Liver (tissue), 9 donors: ENCODE measurements around the gene ARMH1. TPM values are rescaled to one million over a fixed set of nuclear protein-coding genes. Genes with fewer than 3 reads are reported as not detected.

Experiments used
- DNase-seq: peaks from one replicate; pipeline ENCODE4 v3.0.0-alpha.2; 2017; ENCODE audit warnings: low spot score
- H3K27ac ChIP-seq, 2 donors: one replicate each; pipeline ENCODE4 v1.7.0; 2013; ENCODE audit warnings: inconsistent platforms in 2 of 2, low read length in 2 of 2, control low read depth in 1 of 2, low read depth in 1 of 2, mild to moderate bottlenecking in 1 of 2
- H3K27me3 ChIP-seq, 4 donors: one replicate each; pipeline versions ENCODE4 v1.6.1 to v1.7.0; 2013; ENCODE audit warnings: low read length in 3 of 4, inconsistent platforms in 1 of 4, mild to moderate bottlenecking in 1 of 4, moderate library complexity in 1 of 4; ENCODE audit not compliant: control insufficient read depth in 4 of 4, insufficient read depth in 4 of 4
- H3K36me3 ChIP-seq, 4 donors: one replicate each; pipeline versions ENCODE4 v1.6.1 to v1.7.0; 2013; ENCODE audit warnings: low read length in 3 of 4, mild to moderate bottlenecking in 3 of 4, low read depth in 1 of 4, moderate library complexity in 1 of 4; ENCODE audit not compliant: control insufficient read depth in 4 of 4, insufficient read depth in 3 of 4
- H3K4me1 ChIP-seq, 4 donors: one replicate each; pipeline versions ENCODE4 v1.6.1 to v1.7.0; 2013; ENCODE audit warnings: low read length in 3 of 4, mild to moderate bottlenecking in 3 of 4, moderate library complexity in 1 of 4; ENCODE audit not compliant: control insufficient read depth in 4 of 4, insufficient read depth in 4 of 4
- H3K4me3 ChIP-seq, 3 donors: one replicate each; pipeline versions ENCODE4 v1.6.1 to v1.7.0; 2013; ENCODE audit warnings: low read length in 3 of 3, control low read depth in 1 of 3, low read depth in 1 of 3, mild to moderate bottlenecking in 1 of 3
- H3K9ac ChIP-seq, 2 donors: one replicate each; pipeline ENCODE4 v1.7.0; 2013; ENCODE audit warnings: low read length in 2 of 2, mild to moderate bottlenecking in 2 of 2, moderate library complexity in 2 of 2, control low read depth in 1 of 2, low read depth in 1 of 2
- H3K9me3 ChIP-seq, 4 donors: one replicate each; pipeline versions ENCODE4 v1.6.1 to v1.7.0; 2013; ENCODE audit warnings: low read length in 3 of 4; ENCODE audit not compliant: control insufficient read depth in 4 of 4
- EGR1 ChIP-seq, 2 donors: IDR thresholded peaks; 2 replicates each; pipeline ENCODE4 v1.6.1; 2016 to 2018; ENCODE audit warnings: antibody characterized with exemption in 2 of 2, low read depth in 2 of 2
- FOXA1 ChIP-seq: IDR thresholded peaks from 2 replicates; pipeline ENCODE4 v1.6.1; 2016; ENCODE audit warnings: antibody characterized with exemption
- FOXA2 ChIP-seq: IDR thresholded peaks from 2 replicates; pipeline ENCODE4 v1.6.1; 2016; ENCODE audit warnings: antibody characterized with exemption
- GABPA ChIP-seq, 2 donors: IDR thresholded peaks in 1 of 2; conservative IDR thresholded peaks in 1 of 2; 2 replicates each; pipeline ENCODE4 v1.6.1; 2016; ENCODE audit warnings: antibody characterized with exemption in 2 of 2, mild to moderate bottlenecking in 1 of 2, moderate library complexity in 1 of 2
- HNF4A ChIP-seq, 2 donors: conservative IDR thresholded peaks; 2 replicates each; pipeline ENCODE4 v1.6.1; 2016; ENCODE audit warnings: antibody characterized with exemption in 2 of 2, mild to moderate bottlenecking in 2 of 2
- HNF4G ChIP-seq: IDR thresholded peaks from 2 replicates; pipeline ENCODE4 v1.6.1; 2016; ENCODE audit warnings: antibody characterized with exemption
- JUND ChIP-seq, 2 donors: IDR thresholded peaks; 2 replicates each; pipeline ENCODE4 v1.6.1; 2016; ENCODE audit warnings: antibody characterized with exemption in 2 of 2
- MAX ChIP-seq: IDR thresholded peaks from 2 replicates; pipeline ENCODE4 v1.6.1; 2016; ENCODE audit warnings: antibody characterized with exemption
- NR2F2 ChIP-seq: IDR thresholded peaks from 2 replicates; pipeline ENCODE4 v1.6.1; 2016; ENCODE audit warnings: antibody characterized with exemption
- RAD21 ChIP-seq, 2 donors: IDR thresholded peaks; 2 replicates each; pipeline ENCODE4 v1.6.1; 2016; ENCODE audit warnings: antibody characterized with exemption in 2 of 2, mild to moderate bottlenecking in 2 of 2
- RXRA ChIP-seq, 2 donors: IDR thresholded peaks; 2 replicates each; pipeline ENCODE4 v1.6.1; 2017 to 2018; ENCODE audit warnings: antibody characterized with exemption in 2 of 2, mild to moderate bottlenecking in 1 of 2
- SP1 ChIP-seq: IDR thresholded peaks from 2 replicates; pipeline ENCODE4 v1.6.1; 2018; ENCODE audit warnings: antibody characterized with exemption, mild to moderate bottlenecking
- TAF1 ChIP-seq: conservative IDR thresholded peaks from 2 replicates; pipeline ENCODE4 v1.6.1; 2016; ENCODE audit warnings: antibody characterized with exemption, mild to moderate bottlenecking
- YY1 ChIP-seq: IDR thresholded peaks from 2 replicates; pipeline ENCODE4 v1.6.1; 2016; ENCODE audit warnings: antibody characterized with exemption, mild to moderate bottlenecking
- ZBTB33 ChIP-seq: IDR thresholded peaks from 2 replicates; pipeline ENCODE4 v1.6.1; 2016; ENCODE audit warnings: antibody characterized with exemption
- WGBS: extraction: QIAGEN DNeasy Blood & Tissue Kit; methylation state at CpG from one replicate; pipeline ENCODE4 v1.1.7; 2013; 5-methylcytosine and 5-hydroxymethylcytosine counted together
- polyA plus RNA-seq, 2 donors: library from polyadenylated mRNA; stranded (reverse) in 1 of 2; unstranded in 1 of 2; fragments of 200-250 nt in 1 of 2; fragments of >200 nt in 1 of 2; fragmentation: Nextera tagmentation in 1 of 2; extraction: Ambion mirVana in 1 of 2; gene quantifications; one replicate each; pipeline versions ENCODE4 v1.2.1 to v1.2.3, GENCODE V29; 2013 to 2015
- total RNA-seq, 2 donors: library from RNA; depleted of rRNA; stranded (reverse); fragments of >200 nt; gene quantifications; one replicate each; pipeline ENCODE4 v1.2.3, GENCODE V29; 2014
- TF ChIP-seq, protein P1 (sequence below): IDR thresholded peaks from 2 replicates; pipeline ENCODE4 v1.6.1; 2016; ENCODE audit warnings: antibody characterized with exemption
- TF ChIP-seq, protein P2 (sequence below): fragments of 150-350 bp; IDR thresholded peaks from 2 replicates; pipeline ENCODE4 v1.5.1; 2017; ENCODE audit warnings: improper control_type of control experiment, low read depth, low read length; ENCODE audit not compliant: missing input control
- TF ChIP-seq, protein P3 (sequence below): IDR thresholded peaks from 2 replicates; pipeline ENCODE4 v1.6.1; 2016; ENCODE audit warnings: antibody characterized with exemption, mild to moderate bottlenecking
- donor health status: healthy.
- donor health status: healthy.
- donor health status: healthy.
- donor health status: healthy.
- donor health status: healthy.

Gene ARMH1
- total and polyA plus RNA-seq, 4 donors = 2.2 to 20.3 (median 5.5) TPM

DNA sequence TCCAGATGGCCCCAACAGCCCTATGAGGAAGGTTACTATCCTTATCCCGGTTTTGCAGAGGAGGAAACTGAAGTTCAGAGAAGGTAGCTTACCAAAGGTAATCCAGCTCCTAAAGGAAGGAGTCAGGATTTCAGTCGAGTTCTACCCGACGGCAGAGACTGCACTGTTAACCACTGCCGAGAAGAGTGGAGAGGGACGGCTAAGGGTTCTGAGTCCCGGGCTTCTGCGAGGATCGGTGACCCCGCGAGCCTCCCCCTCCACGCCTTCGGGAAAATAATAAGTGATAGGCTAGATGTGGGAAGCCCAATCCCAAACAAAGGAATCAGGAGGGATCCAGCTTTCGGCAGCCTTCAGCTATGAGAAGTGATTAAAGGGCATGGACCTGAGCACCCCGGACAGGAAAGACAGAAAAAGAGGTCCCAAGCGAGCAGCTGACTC lies 820 bp upstream of the ARMH1 start:
- peaks cover 9 to 56% (median 45%) of the 10 kb centered on the region in 4 donors for H3K4me1 ChIP-seq
- DNase-seq = no peak

DNA sequence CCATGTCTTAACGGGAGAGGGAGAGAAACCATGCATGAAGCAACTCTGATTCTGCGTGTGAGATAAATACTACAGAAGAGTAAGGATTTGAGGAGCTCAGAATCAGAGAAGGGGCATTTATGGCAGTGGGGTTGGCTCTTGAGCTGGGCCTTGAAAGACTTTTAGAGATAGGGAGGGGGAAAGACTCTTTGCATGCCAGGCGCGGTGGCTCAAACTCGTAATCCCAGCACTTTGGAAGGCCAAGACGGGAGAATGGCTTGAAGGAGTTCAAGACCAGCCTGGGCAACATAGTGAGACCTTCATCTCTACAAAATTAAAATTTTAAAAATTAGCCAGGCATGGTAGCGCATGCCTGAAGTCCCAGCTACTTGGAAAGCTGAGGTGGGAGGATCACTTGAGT lies 672 bp downstream of the ARMH1 start:
- Histone ChIP-seq H3K9me3 (no peaks in the 10 kb centered on the region), H3K36me3 (no peaks in the 10 kb centered on the region), H3K4me3 (peak overlapping the region; percentile 46 to 71 (median 51)), H3K27me3 (no peaks in the 10 kb centered on the region), H3K27ac (peak overlapping the region; percentile 97 to 99), H3K9ac (peak overlapping the region in 1 of 2 donors; percentile 71), H3K4me1 (peaks cover 9 to 69% (median 56%) of the 10 kb centered on the region in 4 donors)
- no peak for TF ChIP-seq TAF1
- no peak for TF ChIP-seq HNF4G
- TF ChIP-seq RXRA (IDR thresholded peaks at IDR 0.05) = no peak
- TF ChIP-seq, protein P1, sequence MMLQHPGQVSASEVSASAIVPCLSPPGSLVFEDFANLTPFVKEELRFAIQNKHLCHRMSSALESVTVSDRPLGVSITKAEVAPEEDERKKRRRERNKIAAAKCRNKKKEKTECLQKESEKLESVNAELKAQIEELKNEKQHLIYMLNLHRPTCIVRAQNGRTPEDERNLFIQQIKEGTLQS = no peak
- TF ChIP-seq ZBTB33 = no peak
- no peak for TF ChIP-seq FOXA1
- TF ChIP-seq EGR1 (IDR thresholded peaks at IDR 0.05; ENCODE audit: low read depth in 2 of 2) = no peak
- no peak for TF ChIP-seq NR2F2
- no peak for TF ChIP-seq SP1
- TF ChIP-seq, protein P2, sequence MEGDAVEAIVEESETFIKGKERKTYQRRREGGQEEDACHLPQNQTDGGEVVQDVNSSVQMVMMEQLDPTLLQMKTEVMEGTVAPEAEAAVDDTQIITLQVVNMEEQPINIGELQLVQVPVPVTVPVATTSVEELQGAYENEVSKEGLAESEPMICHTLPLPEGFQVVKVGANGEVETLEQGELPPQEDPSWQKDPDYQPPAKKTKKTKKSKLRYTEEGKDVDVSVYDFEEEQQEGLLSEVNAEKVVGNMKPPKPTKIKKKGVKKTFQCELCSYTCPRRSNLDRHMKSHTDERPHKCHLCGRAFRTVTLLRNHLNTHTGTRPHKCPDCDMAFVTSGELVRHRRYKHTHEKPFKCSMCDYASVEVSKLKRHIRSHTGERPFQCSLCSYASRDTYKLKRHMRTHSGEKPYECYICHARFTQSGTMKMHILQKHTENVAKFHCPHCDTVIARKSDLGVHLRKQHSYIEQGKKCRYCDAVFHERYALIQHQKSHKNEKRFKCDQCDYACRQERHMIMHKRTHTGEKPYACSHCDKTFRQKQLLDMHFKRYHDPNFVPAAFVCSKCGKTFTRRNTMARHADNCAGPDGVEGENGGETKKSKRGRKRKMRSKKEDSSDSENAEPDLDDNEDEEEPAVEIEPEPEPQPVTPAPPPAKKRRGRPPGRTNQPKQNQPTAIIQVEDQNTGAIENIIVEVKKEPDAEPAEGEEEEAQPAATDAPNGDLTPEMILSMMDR = no peak
- no peak for TF ChIP-seq YY1
- TF ChIP-seq HNF4A (conservative IDR thresholded peaks at IDR 0.05) = no peak
- TF ChIP-seq RAD21 (IDR thresholded peaks at IDR 0.05) = no peak
- TF ChIP-seq, protein P3, sequence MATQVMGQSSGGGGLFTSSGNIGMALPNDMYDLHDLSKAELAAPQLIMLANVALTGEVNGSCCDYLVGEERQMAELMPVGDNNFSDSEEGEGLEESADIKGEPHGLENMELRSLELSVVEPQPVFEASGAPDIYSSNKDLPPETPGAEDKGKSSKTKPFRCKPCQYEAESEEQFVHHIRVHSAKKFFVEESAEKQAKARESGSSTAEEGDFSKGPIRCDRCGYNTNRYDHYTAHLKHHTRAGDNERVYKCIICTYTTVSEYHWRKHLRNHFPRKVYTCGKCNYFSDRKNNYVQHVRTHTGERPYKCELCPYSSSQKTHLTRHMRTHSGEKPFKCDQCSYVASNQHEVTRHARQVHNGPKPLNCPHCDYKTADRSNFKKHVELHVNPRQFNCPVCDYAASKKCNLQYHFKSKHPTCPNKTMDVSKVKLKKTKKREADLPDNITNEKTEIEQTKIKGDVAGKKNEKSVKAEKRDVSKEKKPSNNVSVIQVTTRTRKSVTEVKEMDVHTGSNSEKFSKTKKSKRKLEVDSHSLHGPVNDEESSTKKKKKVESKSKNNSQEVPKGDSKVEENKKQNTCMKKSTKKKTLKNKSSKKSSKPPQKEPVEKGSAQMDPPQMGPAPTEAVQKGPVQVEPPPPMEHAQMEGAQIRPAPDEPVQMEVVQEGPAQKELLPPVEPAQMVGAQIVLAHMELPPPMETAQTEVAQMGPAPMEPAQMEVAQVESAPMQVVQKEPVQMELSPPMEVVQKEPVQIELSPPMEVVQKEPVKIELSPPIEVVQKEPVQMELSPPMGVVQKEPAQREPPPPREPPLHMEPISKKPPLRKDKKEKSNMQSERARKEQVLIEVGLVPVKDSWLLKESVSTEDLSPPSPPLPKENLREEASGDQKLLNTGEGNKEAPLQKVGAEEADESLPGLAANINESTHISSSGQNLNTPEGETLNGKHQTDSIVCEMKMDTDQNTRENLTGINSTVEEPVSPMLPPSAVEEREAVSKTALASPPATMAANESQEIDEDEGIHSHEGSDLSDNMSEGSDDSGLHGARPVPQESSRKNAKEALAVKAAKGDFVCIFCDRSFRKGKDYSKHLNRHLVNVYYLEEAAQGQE = no peak
- TF ChIP-seq MAX = no peak
- no peak for TF ChIP-seq JUND (IDR thresholded peaks at IDR 0.05)
- TF ChIP-seq GABPA (IDR thresholded peaks at IDR 0.05 in 1 of 2, conservative IDR thresholded peaks at IDR 0.05 in 1 of 2) = no peak
- WGBS = 81% methylated on average over 7 of the region's 7 CpGs
- DNase-seq = no peak

More for the DNA sequence above, 820 bp upstream of the ARMH1 start:
- Histone ChIP-seq H3K9ac (peak overlapping the region; percentile 84 to 96), H3K36me3 (no peaks in the 10 kb centered on the region), H3K27me3 (no peaks in the 10 kb centered on the region), H3K27ac (peak overlapping the region; percentile 97 to 99), H3K9me3 (no peaks in the 10 kb centered on the region), H3K4me3 (peak overlapping the region; percentile 61 to 73 (median 64))
- TF ChIP-seq RAD21 (IDR thresholded peaks at IDR 0.05) = peak in 1 of 2 donors; percentile 41
- TF ChIP-seq HNF4A (conservative IDR thresholded peaks at IDR 0.05) = peak in 1 of 2 donors; percentile 26
- TF ChIP-seq FOXA2 = no peak
- TF ChIP-seq TAF1 = peak; percentile 65
- TF ChIP-seq, protein P3 = peak; percentile 93
- under 1% methylated on average over 16 of the region's 16 CpGs for WGBS
